AG04450 (cell line): ENCODE measurements around the gene RFX4. TPM values are rescaled to one million over a fixed set of nuclear protein-coding genes. Genes with fewer than 3 reads are reported as not detected.

Source experiments
- CTCF ChIA-PET: fragments of 300-600, 350-600 bp; formaldehyde crosslinking; extraction: SDS; loops from one replicate; lab custom pipeline; 2022; ENCODE audit warnings: antibody characterized with exemption, inconsistent platforms; lab: Charles Lee
- POLR2A ChIA-PET: fragments of 350-600 bp; formaldehyde crosslinking; extraction: SDS; loops from one replicate; lab custom pipeline; 2021; ENCODE audit warnings: antibody characterized with exemption, inconsistent platforms; lab: Yijun Ruan, JAX
- DNase-seq: peaks from one replicate; pipeline ENCODE4 v3.0.0-alpha.2; 2011; ENCODE audit warnings: low read depth, low spot score
- H3K27ac ChIP-seq: one replicate; pipeline ENCODE4 v1.5.1; 2012; ENCODE audit warnings: low read depth, low read length, control low read depth
- H3K27me3 ChIP-seq: one replicate; pipeline ENCODE4 v1.6.0; 2012; ENCODE audit warnings: low read length; ENCODE audit not compliant: control insufficient read depth, insufficient read depth
- H3K4me3 ChIP-seq: 2 replicates; pipeline ENCODE4 v1.5.1; 2011; ENCODE audit warnings: mild to moderate bottlenecking, low read depth, low read length, control low read depth
- H3K9me3 ChIP-seq: 2 replicates; pipeline ENCODE4 v1.5.1; 2012; ENCODE audit warnings: low read length; ENCODE audit not compliant: control insufficient read depth, insufficient read depth
- CTCF ChIP-seq: IDR thresholded peaks from 2 replicates; pipeline ENCODE4 v1.5.1; 2011; ENCODE audit warnings: low read depth, low read length, control low read depth, inconsistent platforms
- polyA plus RNA-seq: library from polyadenylated mRNA; depleted of rRNA; stranded (reverse); fragments of >200 nt; gene quantifications from 2 replicates; pipeline ENCODE4 v1.2.3, GENCODE V29; 2011

Gene RFX4
- polyA plus RNA-seq, 1 experiment, result not detected

- Histone ChIP-seq H3K27ac (no peak overlapping the region), H3K27me3 (peaks cover 24% of the 10 kb centered on the region), H3K4me3 (no peak overlapping the region), H3K9me3 (no peaks in the 10 kb centered on the region; the same call in 1 of the 2 replicates)
- no peak for DNase-seq
- ChIA-PET CTCF (no interaction called here), POLR2A (no interaction called here)
- TF ChIP-seq CTCF, result no peak
Measured at GRCh38 chr12:106670131-106670530, 87.3 kb downstream of the RFX4 start.

DNA sequence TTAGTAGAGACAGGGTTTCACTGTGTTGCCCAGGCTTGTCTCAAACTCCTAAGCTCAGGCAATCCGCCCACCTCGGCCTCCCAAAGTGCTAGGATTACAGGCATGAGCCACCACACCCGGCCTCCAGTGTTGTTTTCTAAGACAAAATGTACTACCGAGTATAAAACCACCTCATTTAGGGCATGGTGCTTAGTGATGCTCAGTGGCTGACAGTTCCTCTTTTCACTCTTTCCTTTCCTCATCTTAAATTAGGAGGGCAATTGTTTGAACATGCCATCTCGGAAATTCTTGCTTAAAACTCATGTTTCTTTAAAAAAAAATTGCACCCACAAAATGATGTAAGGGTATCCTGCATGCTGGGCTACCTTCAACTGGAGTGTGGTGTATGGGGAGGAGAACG, 89.0 kb downstream of the RFX4 start:
- no peak for TF ChIP-seq CTCF
- H3K4me3 ChIP-seq, result no peak overlapping the region
- no peaks in the 10 kb centered on the region; the same call in 1 of the 2 replicates for H3K9me3 ChIP-seq
- ChIA-PET POLR2A (no interaction called here), CTCF (interaction anchor here (0.7 kb wide), 1 partner anchor 128 kb away, joined by 3 read pairs; no protein-coding TSS in a partner anchor)
- no peak overlapping the region for H3K27ac ChIP-seq
- DNase-seq, result no peak
- peaks cover 24% of the 10 kb centered on the region for H3K27me3 ChIP-seq

DNA sequence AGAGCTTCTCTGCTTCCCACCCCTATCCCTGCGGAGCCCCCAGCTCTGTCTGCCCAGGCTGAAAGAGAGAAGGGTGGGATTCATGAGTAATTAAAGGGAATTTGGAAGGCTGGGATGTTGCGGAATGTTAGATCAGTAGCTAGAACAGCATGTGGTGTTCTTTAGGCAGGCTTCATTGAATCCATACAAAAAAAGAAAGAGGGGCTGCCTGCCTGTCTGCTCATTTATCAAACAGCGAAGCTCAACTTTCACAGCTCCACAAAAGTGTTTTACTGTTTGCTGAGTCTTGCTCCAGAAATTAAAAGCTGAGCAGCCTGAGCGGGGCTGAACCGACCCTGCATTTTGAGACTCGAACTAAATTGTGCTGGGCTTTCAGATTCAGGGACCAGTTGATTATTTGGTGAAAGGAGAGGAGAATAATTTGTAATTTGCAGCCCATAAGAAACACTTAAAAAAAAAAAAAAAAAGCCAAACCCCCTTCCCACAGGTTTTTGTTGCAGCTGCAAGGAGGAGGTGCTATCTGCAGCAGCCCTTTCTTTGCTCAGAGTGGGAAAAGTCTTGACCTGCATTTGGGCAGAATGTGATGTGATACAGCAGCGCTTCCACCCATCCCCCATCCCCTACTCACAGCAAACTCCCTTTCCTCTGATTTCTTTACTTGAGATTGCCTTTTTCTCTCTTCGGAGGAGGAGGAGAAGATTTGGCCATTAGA, 89.7 kb downstream of the RFX4 start:
- Histone ChIP-seq H3K9me3 (no peaks in the 10 kb centered on the region; the same call in 1 of the 2 replicates), H3K4me3 (no peak overlapping the region), H3K27me3 (peaks cover 20% of the 10 kb centered on the region), H3K27ac (no peak overlapping the region)
- ChIA-PET POLR2A (no interaction called here), CTCF (interaction anchor here (0.7 kb wide), 1 partner anchor 127 kb away, joined by 3 read pairs; no protein-coding TSS in a partner anchor)
- DNase-seq, result no peak
- TF ChIP-seq CTCF, result no peak

DNA sequence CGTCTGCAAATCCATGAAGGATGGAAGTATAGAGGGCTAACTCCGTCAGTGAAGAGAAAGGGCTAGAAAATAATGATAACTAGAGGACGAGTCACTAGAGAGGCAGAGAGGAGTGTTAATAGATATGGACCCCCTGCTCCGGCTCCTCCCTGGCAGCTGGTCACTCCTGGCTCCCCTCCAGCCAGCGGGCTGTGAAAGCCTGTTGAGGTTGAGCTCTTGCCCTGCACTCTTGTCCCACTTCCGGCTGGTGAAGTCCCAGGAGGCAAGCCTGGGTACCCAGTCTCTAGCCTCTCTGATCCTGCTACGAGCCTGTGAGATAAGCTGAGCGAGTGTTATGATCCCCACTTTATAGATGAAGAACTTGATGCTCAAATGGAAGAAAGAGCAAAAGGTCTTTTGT, 90.3 kb downstream of the RFX4 start:
- H3K27me3 ChIP-seq, result peaks cover 16% of the 10 kb centered on the region

More for the DNA sequence above, 90.3 kb downstream of the RFX4 start:
- no peak for DNase-seq
- H3K4me3 ChIP-seq, result no peak overlapping the region
- CTCF ChIA-PET, result no interaction called here
- no peak for TF ChIP-seq CTCF
- H3K9me3 ChIP-seq, result no peaks in the 10 kb centered on the region; the same call in 1 of the 2 replicates
- POLR2A ChIA-PET, result no interaction called here
- H3K27ac ChIP-seq, result no peak overlapping the region
